Measurements from ENCODE around the gene PEX7. TPM values are rescaled to one million over a fixed set of nuclear protein-coding genes. Genes with fewer than 3 reads are reported as not detected.
"Not testable (repeated sequence)": the region's sequence is repeated elsewhere in the genome, so short reads cannot be mapped to it uniquely, and the experiment has no call there.

The PEX7 gene
- total RNA-seq, 6 experiments from 2014 or later, result 4.8 to 8.7 (median 5.2) TPM

GRCh38 chr6:136956590-136957544 lies 134.5 kb downstream of the PEX7 start:
- H3K9me3 ChIP-seq, result no peaks in the 10 kb centered on the region
- no peaks in the 10 kb centered on the region for H3K36me3 ChIP-seq
- 41% methylated on average over 12 of the region's 14 CpGs for WGBS (ENCODE audit: insufficient coverage, low coverage, low lambda C conversion rate, missing lambda C conversion rate)
- ATAC-seq, result no peak
- no peak overlapping the region for H3K27ac ChIP-seq
- TF ChIP-seq CTCF (IDR thresholded peaks at IDR 0.05), result no peak
- no peak for TF ChIP-seq POLR2A (IDR thresholded peaks at IDR 0.05)
- no peaks in the 10 kb centered on the region for H3K27me3 ChIP-seq
- no peak overlapping the region for H3K4me3 ChIP-seq
- no peak for DNase-seq
- H3K4me1 ChIP-seq, result peaks cover 0 to 4% (median 0%) of the 10 kb centered on the region in 4 donors
- intact Hi-C loops (cut with DNase I), result no loop called here

GRCh38 chr6:136958168-136958567 lies 135.8 kb downstream of the PEX7 start:
- no peak for ATAC-seq
- 78% methylated on average over 4 of the region's 5 CpGs for WGBS (ENCODE audit: insufficient coverage, low coverage, low lambda C conversion rate, missing lambda C conversion rate)

GRCh38 chr6:136959471-136959891 lies 137.1 kb downstream of the PEX7 start:
- Histone ChIP-seq H3K27ac (no peak overlapping the region), H3K27me3 (no peaks in the 10 kb centered on the region), H3K4me3 (no peak overlapping the region), H3K4me1 (peaks cover 0 to 4% (median 0%) of the 10 kb centered on the region in 4 donors), H3K9me3 (no peaks in the 10 kb centered on the region), H3K36me3 (no peaks in the 10 kb centered on the region)
- DNase-seq (peak in 1 of 3 donors; percentile 17), ATAC-seq (peak; percentile 25 to 54 (median 34))
- intact Hi-C loops (cut with DNase I), result no loop called here
- WGBS (ENCODE audit: insufficient coverage, low coverage, low lambda C conversion rate, missing lambda C conversion rate), result 37% methylated on average over 14 of the region's 14 CpGs
- no peak for TF ChIP-seq CTCF (IDR thresholded peaks at IDR 0.05)
- TF ChIP-seq POLR2A (IDR thresholded peaks at IDR 0.05), result no peak

More at GRCh38 chr6:136958168-136958567, 135.8 kb downstream of the PEX7 start:
- Histone ChIP-seq H3K9me3 (no peaks in the 10 kb centered on the region), H3K36me3 (no peaks in the 10 kb centered on the region), H3K27me3 (no peaks in the 10 kb centered on the region), H3K27ac (no peak overlapping the region), H3K4me1 (peaks cover 0 to 4% (median 0%) of the 10 kb centered on the region in 4 donors), H3K4me3 (no peak overlapping the region)
- intact Hi-C loops (cut with DNase I), result no loop called here
- no peak for TF ChIP-seq POLR2A (IDR thresholded peaks at IDR 0.05)
- TF ChIP-seq CTCF (IDR thresholded peaks at IDR 0.05), result no peak
- no peak for DNase-seq

GRCh38 chr6:136959935-136960334 lies 137.5 kb downstream of the PEX7 start:
- ATAC-seq; H3K4me1 ChIP-seq; DNase-seq; H3K27me3 ChIP-seq; H3K36me3 ChIP-seq; H3K9me3 ChIP-seq; intact Hi-C loops (cut with DNase I); H3K27ac ChIP-seq; H3K4me3 ChIP-seq: not testable (repeated sequence)
- 64% methylated on average over 4 of the region's 6 CpGs for WGBS (ENCODE audit: insufficient coverage, low coverage, low lambda C conversion rate, missing lambda C conversion rate)

GRCh38 chr6:136960781-136961180 lies 138.4 kb downstream of the PEX7 start:
- Histone ChIP-seq H3K9me3 (no peaks in the 10 kb centered on the region), H3K36me3 (no peaks in the 10 kb centered on the region), H3K27ac (no peak overlapping the region), H3K4me3 (no peak overlapping the region), H3K4me1 (peaks cover 0 to 4% (median 0%) of the 10 kb centered on the region in 4 donors), H3K27me3 (no peaks in the 10 kb centered on the region)
- ATAC-seq, result no peak
- no peak for DNase-seq
- no peak for TF ChIP-seq CTCF (IDR thresholded peaks at IDR 0.05)
- no peak for TF ChIP-seq POLR2A (IDR thresholded peaks at IDR 0.05)
- intact Hi-C loops (cut with DNase I), result no loop called here
- 72% methylated on average over 3 of the region's 3 CpGs for WGBS (ENCODE audit: insufficient coverage, low coverage, low lambda C conversion rate, missing lambda C conversion rate)
